OCI-M2 (cell line): ENCODE measurements around the gene LPP.

Experiments
- DNase-seq: peaks from one replicate; lab custom pipeline; 2025; ENCODE audit not compliant: unreplicated experiment; lab: John Stamatoyannopoulos, UW

Gene LPP

GRCh38 chr3:188845514-188845913 is 691.6 kb downstream of the LPP start:
- DNase-seq: no peak

GRCh38 chr3:188848947-188849346 is 695.0 kb downstream of the LPP start:
- no peak for DNase-seq

GRCh38 chr3:188853856-188854771 is 700.2 kb downstream of the LPP start:
- no peak for DNase-seq

- no peak for DNase-seq
Observed at GRCh38 chr3:188854772-188855149, 700.8 kb downstream of the LPP start.

GRCh38 chr3:188855675-188856074 is 701.7 kb downstream of the LPP start:
- no peak for DNase-seq

GRCh38 chr3:188860147-188860546 is 706.2 kb downstream of the LPP start:
- no peak for DNase-seq

GRCh38 chr3:188861842-188862744 is 708.1 kb downstream of the LPP start:
- no peak for DNase-seq

GRCh38 chr3:188863999-188864406 is 710.0 kb downstream of the LPP start:
- no peak for DNase-seq

- no peak for DNase-seq
Observed at GRCh38 chr3:188867691-188868265, 713.8 kb downstream of the LPP start.

GRCh38 chr3:188868803-188869202 is 714.8 kb downstream of the LPP start:
- no peak for DNase-seq

GRCh38 chr3:188869628-188870027 is 715.7 kb downstream of the LPP start:
- DNase-seq: no peak

GRCh38 chr3:188870431-188870830 is 716.5 kb downstream of the LPP start:
- DNase-seq: no peak

- DNase-seq: no peak
Observed at GRCh38 chr3:188874576-188874975, 720.6 kb downstream of the LPP start.

GRCh38 chr3:188875413-188875812 is 721.5 kb downstream of the LPP start:
- DNase-seq: no peak

- DNase-seq: no peak
Observed at GRCh38 chr3:188876370-188876769, 722.4 kb downstream of the LPP start.

GRCh38 chr3:188877381-188877780 is 723.4 kb downstream of the LPP start:
- DNase-seq: no peak

GRCh38 chr3:188878076-188878475 is 724.1 kb downstream of the LPP start:
- no peak for DNase-seq

- DNase-seq: no peak
Observed at GRCh38 chr3:188881954-188882641, 728.1 kb downstream of the LPP start.

- DNase-seq: no peak
Observed at GRCh38 chr3:188884299-188885043, 730.5 kb downstream of the LPP start.

- no peak for DNase-seq
Observed at GRCh38 chr3:188888321-188889053, 734.5 kb downstream of the LPP start.
